Right cardiac atrium (tissue), 5 donors: ENCODE data around the gene IFT27. TPM values are rescaled to one million over a fixed set of nuclear protein-coding genes. Genes with fewer than 3 reads are reported as not detected.

ENCODE experiments used
- ATAC-seq, 2 donors: fragments of 200-7000 bp; cut with Tn5 transposase; one replicate each; pipeline versions ENCODE4 v1.8.0 to v1.9.1; 2020; ENCODE audit warnings: moderate library complexity in 2 of 2, mild to moderate bottlenecking in 1 of 2
- DNase-seq, 3 donors: peaks; one replicate each; pipeline ENCODE4 v3.0.0-alpha.2; 2020
- H3K27ac ChIP-seq: one replicate; pipeline ENCODE4 v1.5.1; 2013; ENCODE audit warnings: mild to moderate bottlenecking, low read length, control low read depth, moderate library complexity
- H3K27me3 ChIP-seq: one replicate; pipeline ENCODE4 v1.6.1; 2013; ENCODE audit not compliant: control insufficient read depth, insufficient read depth
- H3K4me1 ChIP-seq: one replicate; pipeline ENCODE4 v1.6.1; 2013; ENCODE audit warnings: low read length; ENCODE audit not compliant: control insufficient read depth, insufficient read depth
- H3K4me3 ChIP-seq: one replicate; pipeline ENCODE4 v1.5.1; 2013; ENCODE audit warnings: low read length, control low read depth
- H3K9me3 ChIP-seq: one replicate; pipeline ENCODE4 v1.6.1; 2013; ENCODE audit warnings: low read length; ENCODE audit not compliant: control insufficient read depth
- WGBS: extraction: QIAGEN DNeasy Blood & Tissue Kit; methylation state at CpG from one replicate; pipeline ENCODE4 v1.1.7; 2013; 5-methylcytosine and 5-hydroxymethylcytosine counted together
- intact Hi-C, 4 donors: fragments of 100-400 bp; cut with DNase I; formaldehyde crosslinking; loops; one replicate each; pipeline versions ENCODE4 v1.11.0 to v1.14.0; 2022 to 2023
- long read RNA-seq, 4 donors: library from polyadenylated mRNA; unstranded; transcript quantifications; one replicate each; pipeline ENCODE4 v2.0.0, GENCODE V29; 2020 to 2021
- polyA plus RNA-seq: library from polyadenylated mRNA; stranded (reverse); fragments of 200-250 nt; gene quantifications from one replicate; pipeline ENCODE4 v1.2.3, GENCODE V29; 2013
- total RNA-seq, 4 donors: library from RNA; stranded (reverse); fragmentation: NEBNext Ultra II Directional; extraction: Animal tissue kit (Norgen Biotek cat#: 25700); gene quantifications; one replicate each; pipeline ENCODE4 v1.2.1, GENCODE V29; 2021
- donor health status: healthy with polysubstance abuse.
- donor health status: DM: no; HTN: yes; CAD: no.
- donor health status: DM: no; HTN: no; CAD: no.
- donor health status: DM: no; HTN: yes; CAD: no; lungs with severe emphysema.
- donor health status: DM: yes; HTN: yes; CAD: no.

The IFT27 gene, protein sequence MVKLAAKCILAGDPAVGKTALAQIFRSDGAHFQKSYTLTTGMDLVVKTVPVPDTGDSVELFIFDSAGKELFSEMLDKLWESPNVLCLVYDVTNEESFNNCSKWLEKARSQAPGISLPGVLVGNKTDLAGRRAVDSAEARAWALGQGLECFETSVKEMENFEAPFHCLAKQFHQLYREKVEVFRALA
- 10 to 100 TPM; 24.1 to 37.6 (median 32.3) TPM for total RNA-seq
- 32.5 TPM for polyA plus RNA-seq
- long read RNA-seq, donor 1, transcript IFT27-205 (7 exons, 1,095 nt) = major isoform, 36 of 47 reads
- long read RNA-seq, donor 1, partial matches to known transcripts = 2 of 47 reads
- long read RNA-seq, donor 1, other reads (novel, unspliced or antisense) = 7 of 47 reads
- long read RNA-seq, donor 2, transcript IFT27-205 (7 exons, 1,095 nt) = major isoform, 20 of 36 reads
- long read RNA-seq, donor 2, partial matches to known transcripts = 14 of 36 reads
- long read RNA-seq, donor 2, other reads (novel, unspliced or antisense) = 2 of 36 reads
- long read RNA-seq, donor 3, transcript IFT27-205 (7 exons, 1,095 nt) = major isoform, 24 of 34 reads
- long read RNA-seq, donor 3, partial matches to known transcripts = 5 of 34 reads
- long read RNA-seq, donor 3, other reads (novel, unspliced or antisense) = 5 of 34 reads
- long read RNA-seq, donor 4, transcript IFT27-205 (7 exons, 1,095 nt) = major isoform, 15 of 29 reads
- long read RNA-seq, donor 4, partial matches to known transcripts = 4 of 29 reads
- long read RNA-seq, donor 4, other reads (novel, unspliced or antisense) = 9 of 29 reads

DNA sequence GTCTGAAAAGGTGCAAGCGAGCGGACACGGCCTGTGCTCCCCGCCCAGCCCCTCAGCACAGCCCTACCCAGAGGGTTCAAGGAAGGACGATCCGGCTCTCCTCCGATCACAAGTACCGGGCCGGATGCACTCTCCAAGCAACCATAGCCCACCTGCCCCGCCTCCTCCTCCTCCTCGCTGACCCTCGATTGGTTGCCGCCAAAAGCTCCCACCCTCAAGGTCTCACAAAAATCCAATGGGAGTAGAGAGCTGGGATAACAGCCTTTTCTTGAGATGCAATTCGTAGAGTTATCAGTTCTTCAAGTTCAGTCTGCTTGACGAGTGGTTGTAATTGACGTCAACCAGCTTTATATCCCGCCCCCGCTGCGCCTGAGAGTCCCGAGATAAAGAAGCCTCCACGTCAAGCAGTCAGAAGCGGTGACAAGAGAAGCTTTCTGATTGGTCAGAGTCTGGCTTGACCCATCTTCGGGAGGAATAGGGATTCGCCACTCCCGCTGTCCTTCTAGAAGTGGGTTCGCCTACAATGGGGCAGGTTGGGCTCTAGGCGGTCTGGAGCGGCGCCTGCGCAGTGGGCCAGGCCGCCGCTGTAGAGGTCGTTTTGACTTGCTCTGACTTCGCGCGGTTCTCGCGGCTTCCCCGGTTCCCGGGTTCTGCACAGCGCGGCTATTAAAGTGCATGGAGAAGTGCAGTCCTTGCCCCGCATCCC, at the start of gene IFT27:
IFT27 (minus strand) TSS at position 156 of the 706 bp plus-strand sequence. CDS start 412 bp downstream, outside the sequence.
- no peaks in the 10 kb centered on the region for H3K27me3 ChIP-seq
- H3K4me1 ChIP-seq = peaks cover 3% of the 10 kb centered on the region
- under 1% methylated on average over 43 of the region's 43 CpGs for WGBS
- H3K9me3 ChIP-seq = no peaks in the 10 kb centered on the region
- intact Hi-C loops = no loop called here
- peak within 1 kb of the TSS; percentile 83 for H3K4me3 ChIP-seq
- peak within 1 kb of the TSS; percentile 53 for H3K27ac ChIP-seq
- peak; percentile 99 for ATAC-seq
- peak; percentile 98 to 99 (median 98) for DNase-seq

DNA sequence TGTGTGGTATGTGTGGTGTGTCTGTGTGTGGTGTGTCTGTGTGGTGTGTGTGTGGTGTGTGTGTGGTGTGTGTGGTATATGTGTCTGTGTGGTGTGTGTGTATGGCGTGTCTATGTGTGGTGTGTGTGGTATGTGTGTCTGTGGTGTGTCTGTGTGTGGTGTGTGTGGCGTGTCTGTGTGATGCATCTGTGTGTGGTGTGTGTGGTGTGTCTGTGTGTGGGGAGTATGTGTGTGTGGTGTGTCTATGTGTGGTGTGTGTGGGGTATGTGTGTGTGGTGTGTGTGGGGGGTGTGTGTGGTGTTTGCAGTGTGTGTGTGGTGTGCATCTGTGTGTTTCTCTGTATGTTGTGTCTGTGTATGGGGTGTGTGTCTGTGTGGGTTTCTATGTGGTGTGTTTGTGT, 48.7 kb upstream of the IFT27 start:
- no peaks in the 10 kb centered on the region for H3K27me3 ChIP-seq
- no peak for ATAC-seq
- no peaks in the 10 kb centered on the region for H3K9me3 ChIP-seq
- H3K27ac ChIP-seq = no peak overlapping the region
- no peaks in the 10 kb centered on the region for H3K4me1 ChIP-seq
- no peak overlapping the region for H3K4me3 ChIP-seq
- DNase-seq = no peak
- 96% methylated on average over 2 of the region's 2 CpGs for WGBS
- intact Hi-C loops = no loop called here

DNA sequence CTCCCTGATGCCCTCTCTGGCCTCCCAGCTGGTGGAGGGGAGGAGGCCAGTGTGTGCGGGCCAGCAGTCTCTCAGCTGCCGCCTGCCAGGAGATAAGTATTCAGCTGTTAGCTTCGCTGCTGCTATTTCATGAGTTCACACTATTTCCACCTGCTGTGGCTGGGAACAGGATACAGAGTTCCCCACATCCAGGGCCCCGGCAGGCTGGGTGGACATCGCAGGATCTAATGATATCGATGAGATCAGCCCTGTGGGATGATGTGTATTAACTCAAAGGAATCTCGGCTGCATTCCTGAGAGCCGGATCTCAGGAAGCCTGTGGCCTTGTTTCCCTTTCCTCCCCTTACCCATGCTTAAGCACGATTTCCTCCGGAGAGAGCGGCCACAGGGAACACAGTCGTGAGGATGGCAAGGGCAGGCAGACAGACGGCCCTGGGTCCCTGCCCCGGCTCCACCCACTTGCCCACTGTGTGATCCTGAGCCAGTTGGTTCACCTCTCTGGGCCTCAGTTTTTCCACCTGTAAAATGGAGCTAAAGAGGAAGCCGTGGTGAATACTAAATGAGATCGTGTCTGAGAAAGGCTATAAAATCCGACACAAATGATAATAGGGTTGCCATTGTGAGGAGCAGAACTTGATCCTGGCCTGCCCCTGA, 47.4 kb upstream of the IFT27 start:
- ATAC-seq (peak in 1 of 2 donors; percentile 16), DNase-seq (no peak)
- H3K9me3 ChIP-seq = no peaks in the 10 kb centered on the region
- intact Hi-C loops = no loop called here
- H3K4me3 ChIP-seq = no peak overlapping the region
- no peak overlapping the region for H3K27ac ChIP-seq
- H3K27me3 ChIP-seq = no peaks in the 10 kb centered on the region
- WGBS = 36% methylated on average over 17 of the region's 17 CpGs
- no peaks in the 10 kb centered on the region for H3K4me1 ChIP-seq

DNA sequence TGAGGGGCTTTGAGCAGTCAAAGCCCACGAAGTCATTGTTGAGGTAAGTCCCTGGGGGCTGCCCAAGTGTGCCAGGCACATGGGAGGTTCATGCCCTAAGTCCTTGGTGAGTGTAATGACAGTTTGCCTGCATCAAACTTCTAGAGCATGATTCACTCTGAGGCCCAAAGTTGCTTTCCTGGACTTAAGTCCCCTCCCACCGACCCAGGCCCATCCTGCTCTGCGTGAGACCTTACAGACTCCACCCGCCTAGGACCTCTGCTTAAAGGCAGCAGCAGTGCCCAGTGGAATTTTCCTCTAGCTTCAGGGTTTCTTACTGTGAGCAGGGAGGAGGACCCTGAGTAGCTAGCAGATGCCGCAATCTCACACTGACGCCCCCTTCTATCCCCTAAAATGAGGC, 46.7 kb upstream of the IFT27 start:
- 68% methylated on average over 6 of the region's 6 CpGs for WGBS
- ATAC-seq = no peak
- no peak for DNase-seq
- Histone ChIP-seq H3K9me3 (no peaks in the 10 kb centered on the region), H3K4me3 (no peak overlapping the region), H3K27ac (no peak overlapping the region), H3K4me1 (no peaks in the 10 kb centered on the region), H3K27me3 (no peaks in the 10 kb centered on the region)
- intact Hi-C loops = no loop called here

DNA sequence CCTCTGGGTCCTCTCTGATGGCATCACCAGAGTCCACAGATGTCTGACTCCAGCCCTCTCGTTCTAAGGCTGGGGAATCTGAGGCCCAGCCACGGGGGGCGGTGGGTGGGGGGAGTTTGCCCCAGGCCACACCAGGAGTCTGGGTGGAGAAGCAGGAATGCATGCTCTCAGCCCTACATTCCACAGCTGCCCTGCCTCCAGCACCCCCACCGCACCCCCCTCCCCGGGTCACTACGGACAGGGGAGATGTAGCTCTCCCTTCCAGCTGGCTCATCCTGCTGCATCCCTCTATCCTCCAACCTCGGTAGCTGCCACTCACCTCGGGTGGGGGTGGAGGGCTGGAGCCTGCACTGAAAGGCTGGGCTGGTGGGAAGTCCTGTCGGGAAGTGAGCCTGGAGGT, 43.2 kb upstream of the IFT27 start:
- DNase-seq (no peak), ATAC-seq (no peak)
- intact Hi-C loops = no loop called here
- H3K9me3 ChIP-seq = no peaks in the 10 kb centered on the region
- H3K4me3 ChIP-seq = no peak overlapping the region
- H3K27ac ChIP-seq = no peak overlapping the region
- H3K27me3 ChIP-seq = no peaks in the 10 kb centered on the region
- 23% methylated on average over 9 of the region's 9 CpGs for WGBS
- no peaks in the 10 kb centered on the region for H3K4me1 ChIP-seq

DNA sequence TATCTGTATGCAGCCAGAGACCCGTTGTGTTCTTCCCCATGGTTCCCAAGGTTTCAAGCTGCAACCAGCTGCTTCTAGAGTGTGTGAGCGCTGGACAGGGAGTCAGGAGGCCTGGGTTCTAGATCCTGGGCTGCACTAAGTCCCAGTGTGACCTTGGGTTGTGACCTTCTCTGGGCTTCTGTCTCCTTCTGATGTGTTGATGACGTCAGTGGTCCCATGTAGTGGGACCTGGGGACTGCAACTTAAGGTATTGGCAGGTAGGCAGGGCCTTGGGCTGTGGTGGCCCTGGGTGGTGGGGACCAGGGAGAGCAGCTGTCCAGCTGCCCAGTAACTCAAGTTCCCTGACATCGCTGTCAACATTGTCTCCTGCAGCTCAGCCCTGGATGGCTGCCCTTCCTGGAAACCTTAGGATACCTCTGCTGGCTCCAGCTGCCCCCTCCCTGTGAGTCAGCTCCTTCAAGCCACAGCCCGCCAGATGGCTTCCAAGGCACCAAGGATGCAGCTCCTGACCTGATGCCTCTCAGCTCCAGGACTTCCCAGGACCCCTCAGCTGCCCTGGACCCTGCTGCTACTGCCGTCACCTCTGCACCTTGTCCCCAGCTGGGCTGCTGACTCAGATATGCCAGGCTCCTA, 42.2 kb upstream of the IFT27 start:
- WGBS = 74% methylated on average over 6 of the region's 6 CpGs
- intact Hi-C loops = no loop called here
- no peaks in the 10 kb centered on the region for H3K9me3 ChIP-seq
- no peak for ATAC-seq
- H3K27ac ChIP-seq = no peak overlapping the region
- H3K27me3 ChIP-seq = no peaks in the 10 kb centered on the region
- no peaks in the 10 kb centered on the region for H3K4me1 ChIP-seq
- H3K4me3 ChIP-seq = no peak overlapping the region
- DNase-seq = no peak

DNA sequence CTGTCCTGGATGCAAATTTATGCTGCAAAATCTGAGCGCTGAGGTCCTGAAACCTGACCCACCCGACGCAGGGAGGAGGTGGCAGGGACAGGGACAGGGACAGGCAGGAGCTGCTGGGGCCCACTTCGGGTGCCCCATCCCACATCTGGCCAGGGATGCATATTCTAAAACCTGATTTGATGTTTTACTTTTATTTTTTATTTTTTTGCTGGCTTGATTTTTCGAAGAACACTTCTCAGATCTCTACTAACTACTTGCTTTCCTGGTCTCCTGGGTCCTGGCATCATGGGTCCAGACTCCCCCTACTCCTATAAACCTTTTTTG, 41.6 kb upstream of the IFT27 start:
- Histone ChIP-seq H3K4me3 (no peak overlapping the region), H3K9me3 (no peaks in the 10 kb centered on the region), H3K27ac (no peak overlapping the region), H3K27me3 (no peaks in the 10 kb centered on the region), H3K4me1 (no peaks in the 10 kb centered on the region)
- 34% methylated on average over 5 of the region's 5 CpGs for WGBS
- intact Hi-C loops = no loop called here
- no peak for ATAC-seq
- no peak for DNase-seq

DNA sequence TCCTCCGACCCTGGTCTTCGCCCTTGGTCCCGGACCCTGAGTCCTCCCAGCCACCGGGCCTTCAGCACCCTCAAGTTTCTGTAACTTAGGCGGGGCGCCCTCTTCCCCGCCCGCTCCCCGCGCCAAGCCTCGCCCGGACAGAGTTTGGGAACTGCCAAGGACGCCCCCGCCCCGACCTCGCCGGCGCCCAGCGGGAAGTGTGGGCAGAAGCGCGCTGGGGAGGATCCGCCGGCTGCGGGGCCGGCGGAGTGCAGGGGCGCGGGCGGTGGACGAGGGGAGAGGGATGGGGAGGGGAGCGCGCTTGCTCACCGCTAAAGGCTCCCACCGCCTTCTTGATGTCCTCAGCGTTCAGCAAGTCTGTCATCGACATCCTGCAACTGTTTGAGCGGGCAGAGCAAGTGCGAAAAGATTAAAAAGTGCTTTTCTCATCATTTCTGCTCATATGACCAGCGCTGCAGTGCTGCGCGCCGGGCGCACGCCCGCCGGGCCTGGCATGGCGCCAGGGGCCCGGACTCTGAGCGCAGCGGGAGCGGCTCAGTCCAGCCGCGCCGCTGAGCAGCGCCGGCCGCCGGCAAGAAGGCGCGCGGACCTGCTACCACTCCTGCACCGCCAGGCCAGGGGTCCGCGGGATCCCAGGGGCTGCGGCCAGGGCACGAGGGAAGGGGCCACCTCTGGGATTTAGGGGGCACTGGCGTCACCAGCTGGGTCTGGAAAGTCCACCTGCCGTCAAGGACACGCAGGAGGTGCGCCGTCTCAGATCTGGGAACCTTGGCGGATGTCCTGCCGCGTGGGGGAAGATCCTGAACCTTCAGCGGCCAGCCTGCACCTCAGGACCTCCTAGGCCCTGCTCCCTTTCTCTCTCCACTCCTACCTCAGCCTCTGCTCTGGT, 41.0 kb upstream of the IFT27 start, which contains the start of gene PVALB:
PVALB (minus strand) TSS at position 400 of the 889 bp plus-strand sequence; CDS start at position 370, 30 bp downstream.
- no peaks in the 10 kb centered on the region for H3K27me3 ChIP-seq

DNA sequence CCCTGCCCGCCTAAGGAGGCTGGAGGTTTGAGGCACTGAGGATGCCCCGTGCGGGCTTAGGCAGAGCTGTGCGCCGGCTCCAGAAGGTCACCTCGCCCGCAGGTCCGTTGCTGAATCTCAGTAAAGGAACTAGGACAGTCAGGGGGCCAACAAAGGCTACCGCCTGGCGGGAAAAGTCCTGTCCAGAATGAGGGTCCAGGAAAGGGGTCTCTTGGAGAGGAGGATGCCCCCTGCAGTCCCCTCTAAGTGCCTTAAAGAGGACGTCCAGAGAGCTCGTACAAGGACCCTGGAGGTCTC, 40.4 kb upstream of the IFT27 start:
- 2% methylated on average over 12 of the region's 12 CpGs for WGBS
- Histone ChIP-seq H3K4me3 (no peak overlapping the region), H3K27ac (no peak overlapping the region), H3K4me1 (no peaks in the 10 kb centered on the region), H3K27me3 (no peaks in the 10 kb centered on the region), H3K9me3 (no peaks in the 10 kb centered on the region)
- DNase-seq (no peak), ATAC-seq (no peak)
- intact Hi-C loops = no loop called here

More for the DNA sequence above, 41.0 kb upstream of the IFT27 start, which contains the start of gene PVALB:
- WGBS = 1% methylated on average over 75 of the region's 75 CpGs
- Histone ChIP-seq H3K9me3 (no peaks in the 10 kb centered on the region), H3K27ac (no peak within 1 kb of the TSS), H3K4me1 (no peaks in the 10 kb centered on the region), H3K4me3 (peak within 1 kb of the TSS; percentile 39)
- ATAC-seq (peak; percentile 82 to 85), DNase-seq (peak; percentile 23 to 74 (median 68))
- intact Hi-C loops = no loop called here
